ENCODE measurements around the gene RHOXF1.
"Not testable (repeated sequence)": the region's sequence is repeated elsewhere in the genome, so short reads cannot be mapped to it uniquely, and the experiment has no call there.

RHOXF1 gene

DNA sequence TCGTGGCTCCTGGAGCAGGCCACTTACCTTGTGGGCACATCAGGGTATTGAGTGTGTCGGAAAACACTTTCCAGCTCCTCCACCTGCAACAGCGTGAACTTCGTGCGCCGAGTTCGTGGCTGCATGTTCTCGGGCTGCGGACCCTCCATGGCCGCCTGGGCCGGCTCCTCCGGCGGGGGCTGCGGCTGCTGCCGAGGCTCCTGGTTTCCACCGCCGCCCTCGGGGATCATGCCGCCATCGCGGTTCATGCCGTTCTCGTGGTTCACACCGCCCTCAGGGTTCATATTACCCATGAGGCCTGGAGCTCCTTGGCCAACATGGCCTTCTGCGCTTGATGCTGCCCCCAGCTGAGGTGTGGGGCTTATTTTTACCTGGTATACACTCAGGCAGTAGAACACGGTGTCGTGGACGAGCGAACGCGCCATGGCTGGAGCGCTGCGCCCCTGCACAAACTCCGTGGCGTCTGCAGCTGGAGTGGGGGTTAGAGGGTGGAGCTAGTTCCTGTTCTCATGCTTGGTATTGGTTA, at the start of gene RHOXF1:
Gene RHOXF1 (minus strand): TSS at position 476 of the 526 bp plus-strand sequence. CDS start 51 bp downstream, at position 425.
- no peak for DNase-seq

DNA sequence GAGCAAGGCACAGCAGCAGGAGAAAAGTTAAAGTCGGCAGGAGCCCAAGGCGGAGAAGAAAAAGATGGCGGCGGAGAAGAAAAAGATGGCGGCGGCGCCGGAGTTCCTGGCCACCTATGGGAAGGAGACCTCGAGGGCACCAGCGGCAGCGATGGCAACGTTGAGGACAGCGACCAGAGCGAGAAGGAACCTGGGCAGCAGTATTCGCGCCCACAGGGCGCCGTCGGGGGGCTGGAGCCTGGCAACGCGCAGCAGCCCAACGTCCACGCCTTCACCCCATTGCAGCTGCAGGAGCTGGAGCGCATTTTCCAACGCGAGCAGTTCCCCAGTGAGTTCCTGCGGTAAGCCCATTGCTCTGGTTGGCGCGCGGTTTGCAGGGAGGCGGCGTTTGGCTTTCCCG, 43.4 kb upstream of the RHOXF1 start:
- DNase-seq = not testable (repeated sequence)

GRCh38 chrX:120158313-120158712, 42.6 kb upstream of the RHOXF1 start, which contains the start of gene RHOXF2:
RHOXF2 (plus strand) TSS chrX:120158613; CDS start chrX:120158751, 138 bp downstream.
- DNase-seq = not testable (repeated sequence)

DNA sequence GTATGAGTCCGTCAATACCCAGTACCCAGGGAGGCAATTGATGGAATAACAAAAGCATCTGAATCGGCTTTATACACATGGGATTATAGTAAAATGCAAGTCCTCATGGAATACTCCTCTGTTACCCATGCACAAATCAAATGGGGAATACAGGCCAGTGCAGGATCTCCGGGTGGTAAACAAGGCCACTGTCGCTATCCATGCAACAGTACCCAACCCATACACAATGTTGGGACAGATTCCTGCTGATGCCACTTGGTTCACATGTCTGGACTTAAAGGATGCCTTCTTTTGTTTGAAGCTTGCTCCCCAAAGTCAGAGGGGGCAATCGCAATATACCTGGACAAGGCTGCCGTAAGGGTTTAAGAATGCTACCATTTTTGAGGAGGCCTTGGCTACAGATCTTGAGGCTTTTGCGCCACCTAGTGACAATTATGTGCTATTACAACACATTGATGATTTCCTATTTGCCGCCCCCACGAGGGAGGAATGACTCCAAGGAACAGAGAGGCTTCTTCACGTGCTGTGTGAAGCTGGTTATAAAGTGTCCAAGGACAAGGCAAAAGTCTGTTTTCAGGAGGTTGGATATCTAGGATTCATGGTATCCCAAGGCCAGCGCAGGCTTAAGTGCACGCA, 34.5 kb upstream of the RHOXF1 start:
- not testable (repeated sequence) for DNase-seq

DNA sequence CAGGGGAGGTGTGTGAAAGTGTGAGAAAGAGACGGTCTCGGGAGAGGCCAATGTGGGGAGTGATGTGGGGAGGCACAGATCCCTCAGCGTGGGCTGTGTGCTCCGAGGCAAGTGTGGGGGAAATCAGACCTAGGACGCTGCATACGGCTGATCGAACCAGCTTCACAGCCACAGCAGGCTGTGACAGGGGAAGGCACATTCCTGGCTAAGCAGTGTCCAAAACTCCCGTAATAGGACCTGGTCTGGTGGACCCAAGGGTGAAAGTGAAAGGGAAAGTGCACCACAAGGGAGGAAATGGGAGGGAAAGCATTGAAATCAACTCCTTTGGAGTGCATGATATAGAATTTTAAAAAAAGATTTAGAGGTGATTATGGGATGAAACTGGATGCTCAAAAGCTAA, 31.8 kb upstream of the RHOXF1 start:
- no peak for DNase-seq

- not testable (repeated sequence) for DNase-seq
These were observed 30.6 kb upstream of the RHOXF1 start for GRCh38 chrX:120146323-120146722.

GRCh38 chrX:120145295-120145925, 29.7 kb upstream of the RHOXF1 start:
- no peak for DNase-seq

DNA sequence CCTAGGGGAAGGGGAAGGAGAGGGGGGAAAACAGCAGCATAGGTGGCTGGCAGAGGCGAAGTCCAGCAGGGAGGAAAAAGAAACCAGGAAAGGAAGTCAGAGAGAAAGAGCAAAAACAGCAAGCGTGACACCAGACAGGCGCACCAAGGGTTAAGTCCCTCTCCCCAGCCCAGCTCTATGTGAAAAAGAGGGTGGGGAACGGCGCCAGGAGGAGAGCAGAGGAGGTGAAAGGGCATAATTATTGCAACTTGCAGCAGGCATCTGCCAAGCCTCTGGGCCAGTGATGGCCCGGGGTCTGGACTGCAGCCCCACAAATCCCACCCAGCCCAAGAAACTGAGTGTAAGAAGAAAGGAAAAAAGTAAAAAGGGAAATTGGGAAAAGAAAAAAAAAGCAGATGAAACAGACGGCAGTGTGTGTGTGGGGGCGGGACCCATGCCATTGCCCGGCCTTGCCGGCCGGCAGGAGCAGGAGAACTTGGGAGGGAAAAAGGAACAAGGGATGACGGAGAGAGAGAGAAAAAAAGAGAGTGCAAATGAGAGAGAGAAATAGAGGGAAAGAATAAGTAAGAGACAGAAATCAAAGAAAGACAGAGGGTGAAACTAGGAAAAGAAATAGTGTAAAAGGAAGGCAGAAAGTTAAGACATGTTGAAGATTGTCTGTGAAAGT, 28.6 kb upstream of the RHOXF1 start:
- no peak for DNase-seq

GRCh38 chrX:120140293-120140981, 24.7 kb upstream of the RHOXF1 start:
- DNase-seq = no peak

DNA sequence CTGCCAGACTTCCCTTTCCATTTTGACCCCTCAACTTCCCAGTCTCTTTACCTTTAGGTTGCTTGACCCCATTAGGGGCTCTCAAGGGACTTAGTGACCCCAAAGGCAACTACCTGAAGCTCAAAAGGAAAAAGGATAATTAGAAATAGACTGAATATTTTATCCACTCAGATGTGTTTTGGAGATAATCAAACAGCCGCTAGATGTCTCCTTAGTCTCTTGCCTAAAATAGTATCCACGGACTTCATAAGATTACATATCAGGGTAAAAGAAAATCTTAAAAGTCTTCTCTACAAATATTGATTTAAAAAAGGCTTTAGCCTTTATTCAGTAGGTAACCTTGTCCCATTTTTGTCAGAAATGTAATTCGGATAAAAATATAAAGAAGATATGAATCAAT, 21.7 kb upstream of the RHOXF1 start:
- DNase-seq = no peak

- DNase-seq = no peak
These were observed 21.1 kb upstream of the RHOXF1 start for GRCh38 chrX:120136840-120137239.

- no peak for DNase-seq
These were observed 20.4 kb upstream of the RHOXF1 start for GRCh38 chrX:120136128-120136527.

DNA sequence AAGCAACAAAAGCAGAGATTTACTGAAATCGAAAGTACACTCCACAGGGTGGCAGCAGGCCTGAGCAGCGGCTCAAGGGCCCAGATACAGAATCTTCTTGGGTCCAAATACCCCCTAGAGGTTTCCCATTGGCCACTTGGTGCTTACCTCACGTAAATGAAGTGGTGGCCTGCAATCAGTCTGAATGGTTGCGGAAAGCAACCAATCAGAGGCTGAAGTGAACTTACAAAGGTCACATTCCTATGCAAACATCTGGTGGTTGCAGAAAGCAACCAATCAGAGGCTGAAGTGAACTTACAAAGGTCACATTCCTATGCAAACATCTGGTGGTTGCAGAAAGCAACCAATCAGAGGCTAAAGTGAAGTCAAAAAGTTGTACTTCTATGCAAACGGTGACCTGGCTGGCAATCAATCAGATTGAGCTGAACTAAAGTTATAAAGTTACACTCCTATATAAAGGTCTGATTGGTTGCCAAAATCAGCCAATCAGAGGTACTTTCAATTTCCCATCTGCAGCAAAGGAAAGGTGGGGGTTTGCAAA, 12.7 kb upstream of the RHOXF1 start:
- DNase-seq = not testable (repeated sequence)

- no peak for DNase-seq
These were observed 9.7 kb upstream of the RHOXF1 start for GRCh38 chrX:120125444-120125843.

GRCh38 chrX:120120223-120120622, 4.5 kb upstream of the RHOXF1 start:
- DNase-seq = no peak

- DNase-seq = no peak
These were observed 4.1 kb downstream of the RHOXF1 start for GRCh38 chrX:120111611-120112010.

GRCh38 chrX:120109378-120109777, 6.3 kb downstream of the RHOXF1 start:
- DNase-seq = no peak

GRCh38 chrX:120104707-120105106, 11.0 kb downstream of the RHOXF1 start:
- DNase-seq = not testable (repeated sequence)

GRCh38 chrX:120101057-120101456, 14.7 kb downstream of the RHOXF1 start:
- DNase-seq = not testable (repeated sequence)

- DNase-seq = no peak
These were observed 25.5 kb downstream of the RHOXF1 start for GRCh38 chrX:120090208-120090607.

DNA sequence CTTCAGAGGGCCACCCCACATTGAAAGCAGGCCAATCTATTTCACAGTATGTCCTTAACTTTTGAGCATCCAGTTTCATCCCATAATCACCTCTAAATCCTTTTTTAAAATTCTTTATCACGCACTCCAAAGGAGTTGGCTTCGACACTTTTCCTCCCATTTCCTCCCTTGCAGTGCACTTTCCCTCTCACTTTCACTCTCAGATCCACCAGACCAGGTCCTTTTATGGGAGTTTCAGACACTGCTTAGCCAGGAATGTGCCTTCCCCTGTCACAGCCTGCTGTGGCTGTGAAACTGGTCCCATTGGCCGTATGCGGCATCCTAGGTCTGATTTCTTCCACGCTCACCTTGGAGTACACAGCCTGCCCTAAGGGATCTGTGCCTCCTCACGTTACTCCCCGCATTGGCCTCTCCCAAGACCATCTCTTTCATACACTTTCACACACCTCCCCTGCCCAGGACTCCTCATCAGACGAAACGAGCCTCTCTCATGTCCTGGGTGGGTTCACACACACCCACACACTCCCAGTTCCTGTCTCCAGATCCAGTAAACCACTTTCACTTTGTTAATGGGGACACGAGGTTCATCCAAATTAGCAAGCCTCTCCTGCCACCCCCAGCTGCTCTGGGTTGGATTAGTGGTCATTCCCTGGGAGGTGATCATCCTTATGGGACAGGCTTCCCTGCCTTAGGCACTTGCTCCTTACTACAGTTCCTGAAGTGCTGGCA, 28.3 kb downstream of the RHOXF1 start:
- no peak for DNase-seq

GRCh38 chrX:120085553-120086185, 30.0 kb downstream of the RHOXF1 start:
- DNase-seq = not testable (repeated sequence)

Data from activated naive CD4-positive, alpha-beta T cell treated with Interleukin-2 at 50 U/mL for 16 hours (primary cell).